Osteoblast (primary cell): Measurements from ENCODE around the gene EPN3. TPM values are rescaled to one million over a fixed set of nuclear protein-coding genes. Genes with fewer than 3 reads are reported as not detected.

Experiments used
- DNase-seq: peaks from one replicate; pipeline ENCODE4 v3.0.0; 2011; ENCODE audit warnings: low spot score, mixed read lengths; ENCODE audit not compliant: insufficient read length; ENCODE audit errors: missing footprints
- H2AFZ ChIP-seq: 2 replicates; pipeline ENCODE4 v1.6.0; 2011; ENCODE audit warnings: mild to moderate bottlenecking, low read length
- H3K27ac ChIP-seq: 2 replicates; pipeline ENCODE4 v1.5.1; 2011; ENCODE audit warnings: mild to moderate bottlenecking, low read depth, low read length, moderate library complexity
- H3K27me3 ChIP-seq: 2 replicates; pipeline ENCODE4 v1.6.0; 2012; ENCODE audit warnings: mild to moderate bottlenecking, control low read depth, inconsistent platforms, low read length, moderate library complexity; ENCODE audit not compliant: insufficient read depth
- H3K36me3 ChIP-seq: 2 replicates; pipeline ENCODE4 v1.5.1; 2011; ENCODE audit warnings: mild to moderate bottlenecking, low read length, control low read depth, moderate library complexity; ENCODE audit not compliant: insufficient read depth
- H3K4me1 ChIP-seq: 2 replicates; pipeline ENCODE4 v1.5.1; 2011; ENCODE audit warnings: mild to moderate bottlenecking, low read length, control low read depth, moderate library complexity; ENCODE audit not compliant: insufficient read depth
- H3K4me2 ChIP-seq: 2 replicates; pipeline ENCODE4 v1.6.0; 2011; ENCODE audit warnings: mild to moderate bottlenecking, low read length; ENCODE audit not compliant: insufficient read depth
- H3K4me3 ChIP-seq: fragments of 200-600 bp; sonication (generic); 3 replicates; pipeline ENCODE4 v1.5.1; 2012; ENCODE audit warnings: mild to moderate bottlenecking, low read length, inconsistent platforms; ENCODE audit not compliant: insufficient read depth
- H3K79me2 ChIP-seq: 2 replicates; pipeline ENCODE4 v1.6.0; 2012; ENCODE audit warnings: mild to moderate bottlenecking, low read length, control low read depth, inconsistent platforms; ENCODE audit not compliant: insufficient read depth
- H3K9me3 ChIP-seq: 2 replicates; pipeline ENCODE4 v1.5.1; 2011; ENCODE audit warnings: low read depth, low read length, control low read depth
- H4K20me1 ChIP-seq: 2 replicates; pipeline ENCODE4 v1.6.0; 2012; ENCODE audit warnings: mild to moderate bottlenecking, low read length, control low read depth; ENCODE audit not compliant: insufficient read depth
- CTCF ChIP-seq: IDR thresholded peaks from 2 replicates; pipeline ENCODE4 v1.5.1; 2011; ENCODE audit warnings: mild to moderate bottlenecking, low read depth, low read length, moderate library complexity; ENCODE audit errors: extremely low read depth
- total RNA-seq: library from RNA; depleted of rRNA; stranded (reverse); fragments of >200 nt; gene quantifications from 2 replicates; pipeline ENCODE4 v1.2.3, GENCODE V29; 2012

The EPN3 gene
- total RNA-seq, 1 donor, result not detected

- peaks cover 6% of the 10 kb centered on the region for H4K20me1 ChIP-seq
- peaks cover 33% of the 10 kb centered on the region for H3K36me3 ChIP-seq
- H3K4me2 ChIP-seq, result peak overlapping the region; percentile 92
- peaks cover 7% of the 10 kb centered on the region for H3K4me1 ChIP-seq
- H3K4me3 ChIP-seq, result peak overlapping the region; percentile 73
- H3K79me2 ChIP-seq, result peaks cover 12% of the 10 kb centered on the region
- H2AFZ ChIP-seq, result peak overlapping the region; percentile 33
- no peaks in the 10 kb centered on the region for H3K9me3 ChIP-seq
- no peak overlapping the region for H3K27ac ChIP-seq
- TF ChIP-seq CTCF, result no peak
- no peaks in the 10 kb centered on the region for H3K27me3 ChIP-seq
- DNase-seq, result peak; percentile 92
These were observed 15.2 kb downstream of the EPN3 start for GRCh38 chr17:50547736-50548083.

GRCh38 chr17:50548831-50549230, 16.3 kb downstream of the EPN3 start:
- H3K4me3 ChIP-seq, result no peak overlapping the region
- H3K79me2 ChIP-seq, result peaks cover 12% of the 10 kb centered on the region
- H2AFZ ChIP-seq, result no peak overlapping the region
- H3K36me3 ChIP-seq, result peaks cover 33% of the 10 kb centered on the region
- no peak overlapping the region for H3K4me2 ChIP-seq
- TF ChIP-seq CTCF, result no peak
- DNase-seq, result no peak
- no peak overlapping the region for H3K27ac ChIP-seq
- H4K20me1 ChIP-seq, result peaks cover 6% of the 10 kb centered on the region
- peaks cover 6% of the 10 kb centered on the region for H3K4me1 ChIP-seq
- H3K9me3 ChIP-seq, result no peaks in the 10 kb centered on the region
- H3K27me3 ChIP-seq, result no peaks in the 10 kb centered on the region

- TF ChIP-seq CTCF, result no peak
- Histone ChIP-seq H3K9me3 (no peaks in the 10 kb centered on the region), H3K27ac (no peak overlapping the region), H3K4me3 (no peak overlapping the region), H2AFZ (no peak overlapping the region), H4K20me1 (peaks cover 9% of the 10 kb centered on the region), H3K79me2 (peaks cover 12% of the 10 kb centered on the region), H3K4me1 (peaks cover 6% of the 10 kb centered on the region), H3K27me3 (no peaks in the 10 kb centered on the region), H3K4me2 (no peak overlapping the region), H3K36me3 (peaks cover 33% of the 10 kb centered on the region)
- no peak for DNase-seq
These were observed 16.9 kb downstream of the EPN3 start for GRCh38 chr17:50549256-50549941.

- Histone ChIP-seq H3K9me3 (no peaks in the 10 kb centered on the region), H3K4me2 (no peak overlapping the region), H3K4me3 (no peak overlapping the region), H3K27me3 (no peaks in the 10 kb centered on the region), H2AFZ (no peak overlapping the region), H3K4me1 (peaks cover 6% of the 10 kb centered on the region), H4K20me1 (peaks cover 11% of the 10 kb centered on the region), H3K79me2 (peaks cover 12% of the 10 kb centered on the region), H3K36me3 (peaks cover 33% of the 10 kb centered on the region), H3K27ac (no peak overlapping the region)
- DNase-seq, result no peak
- no peak for TF ChIP-seq CTCF
These were observed 17.4 kb downstream of the EPN3 start for GRCh38 chr17:50549969-50550368.
